ENCODE measurements around the gene DISP2.

DNA sequence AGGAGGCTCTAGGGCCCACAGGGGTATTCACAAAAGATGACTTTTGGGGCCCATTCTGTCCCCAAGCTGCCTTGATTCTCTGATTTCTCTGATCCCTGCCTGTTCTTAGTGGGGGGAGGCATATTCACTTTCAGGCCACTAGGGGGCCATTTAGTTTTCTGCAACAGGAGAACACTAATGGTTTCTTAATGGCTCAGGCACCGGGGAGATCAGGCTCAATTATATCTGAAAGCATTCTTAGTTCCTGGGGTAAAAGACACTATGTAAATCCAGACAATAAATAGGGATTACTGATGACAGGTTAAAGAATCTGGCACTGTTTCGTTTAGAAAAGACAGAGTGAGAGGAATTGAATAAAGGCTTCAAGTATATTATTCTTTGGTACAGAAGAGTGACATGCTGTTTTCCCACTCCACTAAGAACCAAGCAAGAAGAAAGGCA, 37.1 kb upstream of the DISP2 start:
- TF ChIP-seq, protein P1, sequence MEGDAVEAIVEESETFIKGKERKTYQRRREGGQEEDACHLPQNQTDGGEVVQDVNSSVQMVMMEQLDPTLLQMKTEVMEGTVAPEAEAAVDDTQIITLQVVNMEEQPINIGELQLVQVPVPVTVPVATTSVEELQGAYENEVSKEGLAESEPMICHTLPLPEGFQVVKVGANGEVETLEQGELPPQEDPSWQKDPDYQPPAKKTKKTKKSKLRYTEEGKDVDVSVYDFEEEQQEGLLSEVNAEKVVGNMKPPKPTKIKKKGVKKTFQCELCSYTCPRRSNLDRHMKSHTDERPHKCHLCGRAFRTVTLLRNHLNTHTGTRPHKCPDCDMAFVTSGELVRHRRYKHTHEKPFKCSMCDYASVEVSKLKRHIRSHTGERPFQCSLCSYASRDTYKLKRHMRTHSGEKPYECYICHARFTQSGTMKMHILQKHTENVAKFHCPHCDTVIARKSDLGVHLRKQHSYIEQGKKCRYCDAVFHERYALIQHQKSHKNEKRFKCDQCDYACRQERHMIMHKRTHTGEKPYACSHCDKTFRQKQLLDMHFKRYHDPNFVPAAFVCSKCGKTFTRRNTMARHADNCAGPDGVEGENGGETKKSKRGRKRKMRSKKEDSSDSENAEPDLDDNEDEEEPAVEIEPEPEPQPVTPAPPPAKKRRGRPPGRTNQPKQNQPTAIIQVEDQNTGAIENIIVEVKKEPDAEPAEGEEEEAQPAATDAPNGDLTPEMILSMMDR (conservative IDR thresholded peaks at IDR 0.05) = peak; percentile 96
- TF ChIP-seq ZFX (IDR thresholded peaks at IDR 0.05) = no peak

Measured in C4-2B (cell line).